Omental fat pad (tissue), 4 donors: Measurements from ENCODE around the gene SORL1. TPM values are rescaled to one million over a fixed set of nuclear protein-coding genes. Genes with fewer than 3 reads are reported as not detected.
"Not testable (repeated sequence)": the region's sequence is repeated elsewhere in the genome, so short reads cannot be mapped to it uniquely, and the experiment has no call there.

Experiments
- ATAC-seq: fragments of 150-250 bp; one replicate; pipeline ENCODE4 v1.9.1; 2016; ENCODE audit warnings: mild to moderate bottlenecking, moderate library complexity; ENCODE audit not compliant: low FRiP score
- DNase-seq: peaks from one replicate; pipeline ENCODE4 v3.0.0-alpha.2; 2019; ENCODE audit warnings: low spot score
- total RNA-seq, 4 donors: library from RNA; depleted of rRNA; stranded (reverse); fragments of >200 nt; gene quantifications; one replicate each; pipeline ENCODE4 v1.1.0, GENCODE V29; 2016
- TF ChIP-seq, protein P1 (sequence below), 3 donors: fragments of 450-650 bp; IDR thresholded peaks; one replicate each; pipeline ENCODE4 v1.5.1; 2016 to 2017; ENCODE audit warnings: antibody characterized with exemption in 3 of 3, mild to moderate bottlenecking in 3 of 3, moderate library complexity in 2 of 3

SORL1 gene
- total RNA-seq, 4 donors from 2014 or later, result 5.8 to 93.0 (median 11.1) TPM

DNA sequence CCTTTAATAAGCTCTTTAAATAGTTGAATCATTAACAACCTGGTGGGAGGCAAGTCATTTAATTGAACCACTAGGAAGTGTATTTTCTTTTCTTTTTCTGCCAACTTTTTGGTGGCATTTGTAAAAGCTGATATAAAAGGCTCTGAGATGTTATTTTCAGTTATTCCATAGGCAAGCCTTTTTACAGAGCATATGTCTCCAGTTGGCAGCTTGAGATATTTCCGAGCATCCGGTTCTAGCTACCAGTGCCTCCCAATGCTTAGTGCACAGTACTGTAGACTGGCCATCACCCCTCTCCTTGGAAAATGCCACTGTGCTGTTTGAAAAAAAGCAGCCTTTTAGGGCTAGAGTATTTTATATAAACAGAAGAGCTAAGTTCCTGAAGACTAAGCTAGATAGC, 179.3 kb downstream of the SORL1 start:
- DNase-seq (no peak), ATAC-seq (no peak)
- TF ChIP-seq, protein P1, sequence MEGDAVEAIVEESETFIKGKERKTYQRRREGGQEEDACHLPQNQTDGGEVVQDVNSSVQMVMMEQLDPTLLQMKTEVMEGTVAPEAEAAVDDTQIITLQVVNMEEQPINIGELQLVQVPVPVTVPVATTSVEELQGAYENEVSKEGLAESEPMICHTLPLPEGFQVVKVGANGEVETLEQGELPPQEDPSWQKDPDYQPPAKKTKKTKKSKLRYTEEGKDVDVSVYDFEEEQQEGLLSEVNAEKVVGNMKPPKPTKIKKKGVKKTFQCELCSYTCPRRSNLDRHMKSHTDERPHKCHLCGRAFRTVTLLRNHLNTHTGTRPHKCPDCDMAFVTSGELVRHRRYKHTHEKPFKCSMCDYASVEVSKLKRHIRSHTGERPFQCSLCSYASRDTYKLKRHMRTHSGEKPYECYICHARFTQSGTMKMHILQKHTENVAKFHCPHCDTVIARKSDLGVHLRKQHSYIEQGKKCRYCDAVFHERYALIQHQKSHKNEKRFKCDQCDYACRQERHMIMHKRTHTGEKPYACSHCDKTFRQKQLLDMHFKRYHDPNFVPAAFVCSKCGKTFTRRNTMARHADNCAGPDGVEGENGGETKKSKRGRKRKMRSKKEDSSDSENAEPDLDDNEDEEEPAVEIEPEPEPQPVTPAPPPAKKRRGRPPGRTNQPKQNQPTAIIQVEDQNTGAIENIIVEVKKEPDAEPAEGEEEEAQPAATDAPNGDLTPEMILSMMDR (IDR thresholded peaks at IDR 0.05), result no peak

DNA sequence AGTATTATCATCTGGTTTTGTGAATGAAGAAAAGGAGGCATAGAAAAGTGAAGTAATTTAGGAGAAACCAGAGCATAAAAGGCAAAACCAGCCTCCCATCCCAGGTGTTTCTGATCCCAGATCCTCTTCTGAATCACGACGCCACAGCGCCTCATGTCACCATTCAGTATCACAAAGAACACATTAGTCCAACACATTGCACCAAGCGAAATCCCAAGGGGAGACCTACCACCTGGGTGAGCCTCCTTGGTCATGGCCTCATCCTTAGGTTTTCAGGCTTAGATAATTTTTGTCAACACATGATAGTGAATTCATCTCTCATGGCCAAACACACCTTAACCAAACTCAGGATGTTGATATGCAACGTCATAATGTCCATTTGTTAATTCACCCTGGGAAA, 182.2 kb downstream of the SORL1 start:
- no peak for ATAC-seq
- TF ChIP-seq, protein P1 (IDR thresholded peaks at IDR 0.05), result no peak

DNA sequence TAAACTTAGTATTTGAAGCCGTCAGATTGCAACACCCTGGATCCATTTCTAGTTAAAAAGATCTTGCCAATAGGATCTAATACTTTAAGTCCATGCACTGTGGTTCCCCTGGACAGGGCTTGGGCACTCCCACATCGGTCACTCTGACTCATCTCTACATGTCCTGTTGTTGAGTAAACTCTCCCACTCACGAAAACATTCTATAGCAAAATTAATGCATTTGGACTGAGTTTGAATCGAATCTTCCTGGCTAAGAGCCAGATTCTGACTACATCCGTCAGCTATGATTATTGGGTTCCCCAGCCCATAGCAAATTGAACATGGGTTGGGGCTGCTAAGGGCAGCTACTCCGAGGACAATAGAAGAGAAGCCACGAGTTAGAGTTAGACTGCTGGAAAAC, 182.8 kb downstream of the SORL1 start:
- TF ChIP-seq, protein P1 (IDR thresholded peaks at IDR 0.05), result no peak
- ATAC-seq (peak; percentile 68), DNase-seq (no peak)

More for the DNA sequence above, 182.2 kb downstream of the SORL1 start:
- DNase-seq, result no peak

DNA sequence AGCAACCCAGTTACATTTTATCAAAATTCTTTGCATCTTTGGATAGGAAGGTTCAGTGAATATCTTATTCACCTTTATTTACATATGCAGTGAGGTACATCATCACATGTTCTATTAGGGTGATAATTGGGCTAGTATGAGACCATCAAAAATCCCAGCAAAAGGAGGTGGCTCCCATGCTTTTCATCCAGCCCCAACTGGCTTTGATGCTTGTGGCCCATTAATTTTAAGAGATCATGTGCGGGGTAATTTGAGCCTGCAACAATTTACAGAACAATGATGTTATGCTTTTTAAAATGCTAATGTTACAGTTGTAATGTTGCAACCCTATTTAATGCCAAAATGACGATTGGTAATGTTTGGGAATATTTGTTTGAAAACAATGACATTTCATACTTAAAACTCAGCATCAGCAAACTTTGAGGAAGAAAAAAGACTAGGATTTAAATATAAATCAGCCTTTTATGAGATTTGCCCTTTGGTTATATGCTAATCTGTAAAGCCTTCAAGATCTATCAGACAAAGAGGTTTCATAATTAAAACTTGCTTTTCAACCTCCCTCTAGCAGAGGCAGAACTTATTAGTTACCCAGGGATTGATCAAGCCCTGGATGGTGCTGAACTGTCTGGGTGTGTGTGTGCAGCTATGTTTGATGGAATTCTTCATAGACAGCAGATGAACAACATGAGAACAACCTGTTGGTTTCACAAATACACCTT, 184.1 kb downstream of the SORL1 start:
- TF ChIP-seq, protein P1 (IDR thresholded peaks at IDR 0.05), result no peak
- DNase-seq (no peak), ATAC-seq (no peak)

GRCh38 chr11:121636800-121637176, 184.7 kb downstream of the SORL1 start:
- TF ChIP-seq, protein P1 (IDR thresholded peaks at IDR 0.05), result no peak
- DNase-seq (no peak), ATAC-seq (no peak)

DNA sequence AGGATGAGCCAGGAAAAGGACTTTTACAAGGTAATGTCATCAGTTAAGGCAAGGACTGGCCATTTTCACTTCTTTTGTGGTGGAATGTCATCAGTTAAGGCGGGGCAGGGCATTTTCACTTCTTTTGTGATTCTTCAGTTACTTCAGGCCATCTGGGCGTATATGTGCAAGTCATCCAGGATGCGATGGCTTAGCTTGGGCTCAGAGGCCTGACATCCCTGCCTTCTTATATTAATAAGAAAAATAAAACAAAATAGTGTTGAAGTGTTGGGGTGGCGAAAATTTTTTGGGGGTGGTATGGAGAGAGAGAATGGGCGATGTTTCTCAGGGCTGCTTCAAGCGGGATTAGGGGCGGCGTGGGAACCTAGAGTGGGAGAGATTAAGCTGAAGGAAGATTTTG, 185.5 kb downstream of the SORL1 start:
- not testable (repeated sequence) for ATAC-seq, DNase-seq

DNA sequence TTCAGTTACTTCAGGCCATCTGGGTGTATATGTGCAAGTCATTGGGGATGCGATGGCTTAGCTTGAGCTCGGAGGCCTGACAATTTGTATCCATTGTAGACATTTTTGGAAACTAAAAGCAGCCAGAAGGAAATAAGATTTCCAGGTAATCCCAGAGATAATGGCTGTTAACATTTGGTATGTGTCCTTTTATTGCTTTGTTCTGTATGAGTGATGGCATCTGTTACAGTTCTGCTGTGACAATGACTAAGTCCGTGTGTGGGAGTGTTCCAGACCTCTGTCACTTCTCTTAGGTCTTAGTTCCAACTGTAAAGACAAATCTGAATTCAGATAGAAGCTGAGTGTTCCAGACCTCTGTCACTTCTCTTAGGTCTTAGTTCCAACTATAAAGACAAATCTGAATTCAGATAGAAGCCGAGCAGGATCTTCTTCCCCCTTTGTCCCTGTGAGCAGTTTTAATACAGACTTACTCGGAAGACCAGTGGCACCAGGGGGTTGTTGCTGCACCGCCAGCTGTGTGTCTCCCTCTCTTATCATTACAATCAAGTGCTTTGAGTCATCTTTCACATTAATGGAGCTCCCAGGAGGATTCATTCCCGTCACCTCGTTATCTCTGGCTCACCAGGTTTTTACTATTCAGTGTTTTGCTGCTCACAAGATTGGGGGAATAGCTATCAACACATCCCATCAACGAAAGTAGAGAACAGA, 191.5 kb downstream of the SORL1 start:
- ATAC-seq (no peak), DNase-seq (no peak)
- TF ChIP-seq, protein P1 (IDR thresholded peaks at IDR 0.05), result no peak
